HepG2 (cell line): ENCODE measurements around the gene NFILZ. TPM values are rescaled to one million over a fixed set of nuclear protein-coding genes. Genes with fewer than 3 reads are reported as not detected.

ENCODE experiments used
- FOXA1 ChIP-seq, 2 experiments: fragments of 450-650 bp in 1 of 2; sonication (generic) in 1 of 2; formaldehyde crosslinking in 1 of 2; IDR thresholded peaks; 2 replicates each; pipeline versions ENCODE4 v1.4.0 to v1.6.1; 2016 to 2020; ENCODE audit warnings: missing genetic modification reagents in 1 of 2
- GATAD1 ChIP-seq: IDR thresholded peaks from 2 replicates; pipeline ENCODE4 v1.6.1; 2016; ENCODE audit warnings: missing genetic modification reagents, missing compliant biosample characterization
- KLF12 ChIP-seq: sonication (generic); formaldehyde crosslinking; IDR thresholded peaks from 2 replicates; pipeline ENCODE4 v1.4.0; 2020; ENCODE audit warnings: missing genetic modification reagents, borderline replicate concordance
- LCORL ChIP-seq, 2 experiments: fragments of 450-650 bp in 1 of 2; sonication (generic) in 1 of 2; formaldehyde crosslinking in 1 of 2; IDR thresholded peaks; 2 replicates each; pipeline versions ENCODE4 v1.5.0 to v1.6.1; 2017 to 2020; ENCODE audit warnings: antibody characterized with exemption in 1 of 2, missing genetic modification reagents in 1 of 2
- MAF1 ChIP-seq: sonication (generic); formaldehyde crosslinking; IDR thresholded peaks from 2 replicates; pipeline ENCODE4 v1.5.0; 2020; ENCODE audit warnings: missing genetic modification reagents, borderline replicate concordance
- NCOA2 ChIP-seq: sonication (generic); formaldehyde crosslinking; IDR thresholded peaks from 2 replicates; pipeline ENCODE4 v1.8.0; 2022; ENCODE audit warnings: inconsistent platforms
- NFIC ChIP-seq: IDR thresholded peaks from 2 replicates; pipeline ENCODE4 v1.6.1; 2012; ENCODE audit warnings: mild to moderate bottlenecking, low read length, inconsistent platforms
- PPARG ChIP-seq: conservative IDR thresholded peaks from 2 replicates; pipeline ENCODE4 v1.6.1; 2016; ENCODE audit warnings: missing biosample characterization, missing genetic modification reagents
- RBFOX2 ChIP-seq: fragments of 200-400 bp; formaldehyde crosslinking; IDR thresholded peaks from 2 replicates; pipeline ENCODE4 v1.6.1; 2017; ENCODE audit warnings: low read depth, mild to moderate bottlenecking, low read length
- RNF2 ChIP-seq: fragments of 450-650 bp; conservative IDR thresholded peaks from 2 replicates; pipeline ENCODE4 v1.6.1; 2016; ENCODE audit warnings: low read depth
- SMYD3 ChIP-seq: sonication (generic); formaldehyde crosslinking; IDR thresholded peaks from 2 replicates; pipeline ENCODE4 v1.8.1; 2023; ENCODE audit warnings: mild to moderate bottlenecking, missing genetic modification reagents
- SP1 ChIP-seq, 2 experiments: fragments of 450-650 bp in 1 of 2; sonication (generic) in 1 of 2; formaldehyde crosslinking in 1 of 2; IDR thresholded peaks; 2 replicates each; pipeline versions ENCODE4 v1.4.0 to v1.6.1; 2016 to 2020; ENCODE audit warnings: missing genetic modification reagents in 1 of 2
- SRY ChIP-seq: sonication (generic); formaldehyde crosslinking; IDR thresholded peaks from 2 replicates; pipeline ENCODE4 v1.8.0; 2022; ENCODE audit warnings: mild to moderate bottlenecking, missing genetic modification reagents
- TCF7 ChIP-seq: sonication (generic); IDR thresholded peaks from 2 replicates; pipeline ENCODE4 v1.6.1; 2016; ENCODE audit warnings: antibody characterized with exemption, low read depth
- ZIK1 ChIP-seq: sonication (generic); formaldehyde crosslinking; IDR thresholded peaks from 2 replicates; pipeline ENCODE4 v1.5.0; 2020; ENCODE audit warnings: mild to moderate bottlenecking, low read depth, missing genetic modification reagents, borderline replicate concordance
- ZNF296 ChIP-seq: sonication (generic); formaldehyde crosslinking; conservative IDR thresholded peaks from 2 replicates; pipeline ENCODE4 v1.5.0; 2020; ENCODE audit warnings: mild to moderate bottlenecking, missing genetic modification reagents
- ZNF496 ChIP-seq: sonication (generic); formaldehyde crosslinking; IDR thresholded peaks from 2 replicates; pipeline ENCODE4 v1.8.1; 2023; ENCODE audit warnings: mild to moderate bottlenecking, moderate library complexity, missing genetic modification reagents; ENCODE audit not compliant: insufficient replicate concordance
- ZNF644 ChIP-seq: IDR thresholded peaks from 2 replicates; pipeline ENCODE4 v1.6.1; 2016; ENCODE audit warnings: low read depth
- ZNF782 ChIP-seq: sonication (generic); formaldehyde crosslinking; IDR thresholded peaks from 2 replicates; pipeline ENCODE4 v1.4.0; 2020; ENCODE audit warnings: missing genetic modification reagents, mild to moderate bottlenecking, borderline replicate concordance
- polyA plus RNA-seq, 8 experiments: library from polyadenylated mRNA; depleted of rRNA in 3 of 8; stranded (reverse) in 7 of 8; unstranded in 1 of 8; fragments of >200 nt; fragmentation: Illumina TruSeq in 4 of 8; extraction: Trizol in 4 of 8; gene quantifications; 2 replicates each; pipeline versions ENCODE4 v1.2.1 to v1.2.3, GENCODE V29; 2011 to 2016; ENCODE audit warnings: low read depth in 4 of 8, missing spikeins in 1 of 8, mixed read lengths in 1 of 8; ENCODE audit not compliant: insufficient read depth in 1 of 8
- total RNA-seq, 5 experiments: library from RNA; depleted of rRNA; stranded (reverse); fragments of >200 nt; fragmentation: Illumina TruSeq; extraction: Trizol; gene quantifications; 2 replicates each; pipeline ENCODE4 v1.2.3, GENCODE V29; 2016; ENCODE audit warnings: low read depth in 1 of 5
- TF ChIP-seq, protein P1 (sequence below): sonication (generic); formaldehyde crosslinking; IDR thresholded peaks from 2 replicates; pipeline ENCODE4 v1.4.0; 2020; ENCODE audit warnings: mild to moderate bottlenecking, missing genetic modification reagents, borderline replicate concordance
- TF ChIP-seq, protein P2 (sequence below): sonication (generic); formaldehyde crosslinking; IDR thresholded peaks from 2 replicates; pipeline ENCODE4 v1.4.0; 2020; ENCODE audit warnings: missing genetic modification reagents

NFILZ gene
- total and polyA plus RNA-seq, 2 of the 13 experiments (the other 11 are each of a cell fraction or from before 2014, with no cell fraction given), result not detected

DNA sequence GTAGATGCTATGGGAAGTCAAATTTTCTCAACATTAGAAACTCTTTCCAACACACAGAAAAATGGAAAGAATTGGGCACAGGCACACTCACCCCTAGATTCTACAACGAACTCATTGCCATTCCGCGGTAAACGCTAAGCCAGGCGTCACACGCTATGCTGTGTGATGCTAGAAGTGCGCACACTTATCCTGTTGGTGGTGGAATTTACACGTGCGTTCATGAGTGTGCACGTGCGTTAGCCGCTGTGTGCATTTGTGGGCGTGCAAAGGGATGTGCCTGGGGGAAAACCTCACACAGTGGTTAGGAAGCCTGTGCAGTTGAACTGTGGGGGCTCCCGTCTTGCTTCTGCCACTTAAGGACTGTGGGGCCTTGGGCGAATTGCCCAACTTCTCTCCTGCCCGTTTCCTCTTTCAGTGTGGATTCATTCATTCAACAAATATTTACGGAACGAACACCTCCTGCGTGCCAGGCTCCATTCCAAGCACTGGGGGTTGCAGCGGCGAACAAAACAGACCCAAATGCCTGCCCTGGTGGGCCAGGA lies 7.7 kb downstream of the NFILZ start (continued):
- no peak for TF ChIP-seq SP1 (IDR thresholded peaks at IDR 0.05)
- TF ChIP-seq SP1 (CRISPR knock-in tag; IDR thresholded peaks at IDR 0.05), result no peak
- TF ChIP-seq NCOA2 (CRISPR knock-in tag), result peak; percentile 62
- TF ChIP-seq ZNF644, result 0 out of 2 replicates have a peak, but pooled peaks have one; percentile 37
- 0 out of 2 replicates have a peak, but pooled peaks have one; percentile 7 for TF ChIP-seq TCF7
- TF ChIP-seq, protein P1, sequence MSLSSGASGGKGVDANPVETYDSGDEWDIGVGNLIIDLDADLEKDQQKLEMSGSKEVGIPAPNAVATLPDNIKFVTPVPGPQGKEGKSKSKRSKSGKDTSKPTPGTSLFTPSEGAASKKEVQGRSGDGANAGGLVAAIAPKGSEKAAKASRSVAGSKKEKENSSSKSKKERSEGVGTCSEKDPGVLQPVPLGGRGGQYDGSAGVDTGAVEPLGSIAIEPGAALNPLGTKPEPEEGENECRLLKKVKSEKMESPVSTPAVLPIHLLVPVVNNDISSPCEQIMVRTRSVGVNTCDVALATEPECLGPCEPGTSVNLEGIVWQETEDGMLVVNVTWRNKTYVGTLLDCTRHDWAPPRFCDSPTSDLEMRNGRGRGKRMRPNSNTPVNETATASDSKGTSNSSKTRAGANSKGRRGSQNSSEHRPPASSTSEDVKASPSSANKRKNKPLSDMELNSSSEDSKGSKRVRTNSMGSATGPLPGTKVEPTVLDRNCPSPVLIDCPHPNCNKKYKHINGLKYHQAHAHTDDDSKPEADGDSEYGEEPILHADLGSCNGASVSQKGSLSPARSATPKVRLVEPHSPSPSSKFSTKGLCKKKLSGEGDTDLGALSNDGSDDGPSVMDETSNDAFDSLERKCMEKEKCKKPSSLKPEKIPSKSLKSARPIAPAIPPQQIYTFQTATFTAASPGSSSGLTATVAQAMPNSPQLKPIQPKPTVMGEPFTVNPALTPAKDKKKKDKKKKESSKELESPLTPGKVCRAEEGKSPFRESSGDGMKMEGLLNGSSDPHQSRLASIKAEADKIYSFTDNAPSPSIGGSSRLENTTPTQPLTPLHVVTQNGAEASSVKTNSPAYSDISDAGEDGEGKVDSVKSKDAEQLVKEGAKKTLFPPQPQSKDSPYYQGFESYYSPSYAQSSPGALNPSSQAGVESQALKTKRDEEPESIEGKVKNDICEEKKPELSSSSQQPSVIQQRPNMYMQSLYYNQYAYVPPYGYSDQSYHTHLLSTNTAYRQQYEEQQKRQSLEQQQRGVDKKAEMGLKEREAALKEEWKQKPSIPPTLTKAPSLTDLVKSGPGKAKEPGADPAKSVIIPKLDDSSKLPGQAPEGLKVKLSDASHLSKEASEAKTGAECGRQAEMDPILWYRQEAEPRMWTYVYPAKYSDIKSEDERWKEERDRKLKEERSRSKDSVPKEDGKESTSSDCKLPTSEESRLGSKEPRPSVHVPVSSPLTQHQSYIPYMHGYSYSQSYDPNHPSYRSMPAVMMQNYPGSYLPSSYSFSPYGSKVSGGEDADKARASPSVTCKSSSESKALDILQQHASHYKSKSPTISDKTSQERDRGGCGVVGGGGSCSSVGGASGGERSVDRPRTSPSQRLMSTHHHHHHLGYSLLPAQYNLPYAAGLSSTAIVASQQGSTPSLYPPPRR (CRISPR knock-in tag), result peak; percentile 27; the same call in 1 of the 2 replicates
- TF ChIP-seq ZNF296 (CRISPR knock-in tag), result no peak
- no peak for TF ChIP-seq GATAD1
- no peak for TF ChIP-seq LCORL (IDR thresholded peaks at IDR 0.05)
- TF ChIP-seq LCORL (CRISPR knock-in tag; IDR thresholded peaks at IDR 0.05), result peak; percentile 30; the same call in 1 of the 2 replicates
- TF ChIP-seq ZIK1 (CRISPR knock-in tag), result no peak
- TF ChIP-seq RNF2, result no peak
- no peak for TF ChIP-seq ZNF782 (CRISPR knock-in tag)
- no peak for TF ChIP-seq MAF1
- no peak for TF ChIP-seq SRY
- TF ChIP-seq KLF12 (CRISPR knock-in tag), result no peak
- TF ChIP-seq ZNF496 (CRISPR knock-in tag), result no peak
- no peak for TF ChIP-seq FOXA1 (IDR thresholded peaks at IDR 0.05)
- TF ChIP-seq FOXA1 (CRISPR knock-in tag; IDR thresholded peaks at IDR 0.05), result peak; percentile 58; the same call in 1 of the 2 replicates
- TF ChIP-seq PPARG, result no peak
- TF ChIP-seq NFIC, result no peak
- TF ChIP-seq SMYD3 (CRISPR knock-in tag), result no peak
- TF ChIP-seq, protein P2, sequence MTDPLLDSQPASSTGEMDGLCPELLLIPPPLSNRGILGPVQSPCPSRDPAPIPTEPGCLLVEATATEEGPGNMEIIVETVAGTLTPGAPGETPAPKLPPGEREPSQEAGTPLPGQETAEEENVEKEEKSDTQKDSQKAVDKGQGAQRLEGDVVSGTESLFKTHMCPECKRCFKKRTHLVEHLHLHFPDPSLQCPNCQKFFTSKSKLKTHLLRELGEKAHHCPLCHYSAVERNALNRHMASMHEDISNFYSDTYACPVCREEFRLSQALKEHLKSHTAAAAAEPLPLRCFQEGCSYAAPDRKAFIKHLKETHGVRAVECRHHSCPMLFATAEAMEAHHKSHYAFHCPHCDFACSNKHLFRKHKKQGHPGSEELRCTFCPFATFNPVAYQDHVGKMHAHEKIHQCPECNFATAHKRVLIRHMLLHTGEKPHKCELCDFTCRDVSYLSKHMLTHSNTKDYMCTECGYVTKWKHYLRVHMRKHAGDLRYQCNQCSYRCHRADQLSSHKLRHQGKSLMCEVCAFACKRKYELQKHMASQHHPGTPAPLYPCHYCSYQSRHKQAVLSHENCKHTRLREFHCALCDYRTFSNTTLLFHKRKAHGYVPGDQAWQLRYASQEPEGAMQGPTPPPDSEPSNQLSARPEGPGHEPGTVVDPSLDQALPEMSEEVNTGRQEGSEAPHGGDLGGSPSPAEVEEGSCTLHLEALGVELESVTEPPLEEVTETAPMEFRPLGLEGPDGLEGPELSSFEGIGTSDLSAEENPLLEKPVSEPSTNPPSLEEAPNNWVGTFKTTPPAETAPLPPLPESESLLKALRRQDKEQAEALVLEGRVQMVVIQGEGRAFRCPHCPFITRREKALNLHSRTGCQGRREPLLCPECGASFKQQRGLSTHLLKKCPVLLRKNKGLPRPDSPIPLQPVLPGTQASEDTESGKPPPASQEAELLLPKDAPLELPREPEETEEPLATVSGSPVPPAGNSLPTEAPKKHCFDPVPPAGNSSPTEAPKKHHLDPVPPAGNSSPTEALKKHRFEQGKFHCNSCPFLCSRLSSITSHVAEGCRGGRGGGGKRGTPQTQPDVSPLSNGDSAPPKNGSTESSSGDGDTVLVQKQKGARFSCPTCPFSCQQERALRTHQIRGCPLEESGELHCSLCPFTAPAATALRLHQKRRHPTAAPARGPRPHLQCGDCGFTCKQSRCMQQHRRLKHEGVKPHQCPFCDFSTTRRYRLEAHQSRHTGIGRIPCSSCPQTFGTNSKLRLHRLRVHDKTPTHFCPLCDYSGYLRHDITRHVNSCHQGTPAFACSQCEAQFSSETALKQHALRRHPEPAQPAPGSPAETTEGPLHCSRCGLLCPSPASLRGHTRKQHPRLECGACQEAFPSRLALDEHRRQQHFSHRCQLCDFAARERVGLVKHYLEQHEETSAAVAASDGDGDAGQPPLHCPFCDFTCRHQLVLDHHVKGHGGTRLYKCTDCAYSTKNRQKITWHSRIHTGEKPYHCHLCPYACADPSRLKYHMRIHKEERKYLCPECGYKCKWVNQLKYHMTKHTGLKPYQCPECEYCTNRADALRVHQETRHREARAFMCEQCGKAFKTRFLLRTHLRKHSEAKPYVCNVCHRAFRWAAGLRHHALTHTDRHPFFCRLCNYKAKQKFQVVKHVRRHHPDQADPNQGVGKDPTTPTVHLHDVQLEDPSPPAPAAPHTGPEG (CRISPR knock-in tag), result no peak
- no peak for TF ChIP-seq RBFOX2
